Activated CD4-positive, alpha-beta T cell treated with anti-CD3 and anti-CD28 coated beads, Interleukin-2, Interleukin-6, amounts not matched to agents 100 ng/mL and 50 ng/mL, durations not matched to agents 16 hours and 8 hours (primary cell): ENCODE measurements around the gene JPT1.
A peak's percentile ranks its signal among the peaks of the same experiment; 100 is the strongest.
"Not testable (repeated sequence)": the region's sequence is repeated elsewhere in the genome, so short reads cannot be mapped to it uniquely, and the experiment has no call there.

Experiments
- DNase-seq: peaks from one replicate; pipeline ENCODE4 v3.0.0-alpha.2; 2020

Gene JPT1

DNA sequence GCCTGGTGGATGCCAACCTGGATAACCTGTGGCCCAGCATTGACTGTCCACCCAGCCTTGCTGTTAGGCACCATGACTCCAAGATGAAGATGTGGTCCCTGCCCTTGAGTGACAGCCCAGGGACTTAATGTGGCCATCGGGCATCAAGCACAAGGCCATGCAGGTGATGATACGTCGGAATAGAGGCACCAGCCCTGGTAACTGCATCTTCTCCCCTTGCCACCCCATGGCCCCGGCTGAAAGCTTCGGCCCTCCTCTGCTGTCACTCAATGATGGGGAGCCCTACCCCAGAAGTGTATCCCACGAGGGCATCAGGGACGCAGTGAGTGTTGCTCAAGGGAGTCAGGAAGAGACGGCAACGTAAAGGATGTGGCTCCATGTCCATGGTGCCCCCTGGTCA lies 24.7 kb downstream of the JPT1 start:
- no peak for DNase-seq

DNA sequence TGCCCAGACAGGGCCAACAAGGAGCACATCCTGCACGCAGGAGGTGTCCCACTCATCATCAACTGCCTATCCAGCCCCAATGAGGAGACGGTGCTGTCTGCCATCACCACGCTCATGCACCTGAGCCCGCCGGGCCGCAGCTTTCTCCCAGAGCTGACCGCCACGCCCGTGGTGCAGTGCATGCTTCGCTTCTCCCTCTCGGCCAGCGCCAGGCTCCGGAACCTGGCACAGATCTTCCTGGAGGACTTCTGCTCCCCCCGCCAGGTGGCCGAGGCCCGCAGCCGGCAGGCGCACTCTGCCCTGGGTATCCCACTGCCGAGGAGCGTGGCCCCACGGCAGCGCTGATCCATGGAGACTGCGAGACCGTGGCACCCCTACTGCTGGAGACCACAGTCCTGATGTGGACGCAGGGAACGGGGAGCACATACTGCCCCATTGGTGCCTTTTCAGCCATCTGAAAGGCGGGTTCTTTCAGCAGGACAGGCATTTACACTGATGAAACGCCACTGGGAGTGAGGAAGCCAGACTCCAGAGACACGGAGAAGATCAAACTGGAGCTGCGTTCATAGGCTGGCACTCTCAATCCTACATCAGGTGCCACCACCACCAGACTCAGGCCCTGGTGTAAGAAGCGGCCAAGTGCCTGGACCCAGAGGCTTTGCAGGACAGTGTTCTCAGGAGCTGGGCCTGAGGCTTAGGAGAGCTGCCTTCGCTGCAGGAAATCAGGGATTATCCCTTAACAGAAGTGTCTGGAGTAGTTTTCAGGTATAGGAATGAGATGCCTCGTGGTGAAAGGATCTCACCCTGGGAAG lies 25.4 kb downstream of the JPT1 start:
- no peak for DNase-seq

DNA sequence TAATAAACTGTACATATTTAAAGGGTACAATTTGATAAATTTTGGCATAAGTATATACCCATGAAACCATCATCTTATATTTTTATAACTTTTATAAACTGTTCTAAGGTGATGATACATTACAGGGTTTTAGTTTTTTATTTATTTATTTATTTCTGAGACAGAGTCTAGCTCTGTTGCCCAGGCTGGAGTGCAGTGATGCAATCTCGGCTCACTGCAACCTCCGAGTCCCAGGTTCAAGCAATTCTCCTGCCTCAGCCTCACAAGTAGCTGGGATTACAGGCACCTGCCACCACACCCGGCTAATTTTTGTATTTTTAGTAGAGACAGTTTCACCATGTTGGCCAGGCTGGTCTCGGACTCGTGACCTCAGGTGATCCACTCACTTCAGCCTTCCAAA lies 26.4 kb downstream of the JPT1 start:
- DNase-seq = not testable (repeated sequence)

DNA sequence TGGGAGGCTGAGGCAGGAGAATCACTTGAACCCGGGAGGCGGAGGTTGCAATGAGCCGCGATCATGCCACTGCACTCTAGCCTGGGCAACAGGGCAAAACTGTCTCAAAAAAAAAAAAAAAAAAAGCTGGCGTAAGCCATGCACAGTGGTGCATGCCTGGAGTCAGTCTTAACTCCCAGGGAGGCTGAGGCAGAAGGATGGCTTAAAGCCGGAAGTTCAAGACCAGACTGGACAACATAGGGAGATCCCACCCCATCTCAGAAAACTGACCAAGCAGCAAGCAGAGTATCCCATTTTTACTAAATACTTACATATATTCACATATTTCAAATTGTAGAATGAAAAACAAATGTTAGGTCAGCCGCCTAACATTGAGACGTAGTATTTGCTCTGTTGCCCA lies 27.4 kb downstream of the JPT1 start:
- no peak for DNase-seq

DNA sequence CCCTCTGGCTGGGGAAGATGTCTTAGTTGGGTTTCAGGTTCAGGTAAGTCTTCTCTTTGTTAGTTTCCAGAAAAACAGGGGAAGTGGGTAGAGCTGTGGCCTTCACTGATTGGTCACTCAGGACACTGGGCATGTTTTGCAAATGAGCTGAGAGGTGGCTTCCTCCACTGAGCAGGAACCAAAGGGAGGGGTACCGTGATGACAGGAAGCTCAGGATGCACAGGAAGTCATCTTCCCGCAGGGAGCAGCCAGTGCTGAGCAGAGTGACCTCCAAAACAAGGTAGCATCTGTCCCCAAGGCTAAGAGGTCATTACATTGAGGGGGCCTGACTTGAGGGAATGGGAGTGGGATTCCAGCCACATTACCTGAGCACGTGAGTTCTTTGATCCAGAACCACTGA lies 28.3 kb downstream of the JPT1 start:
- peak; percentile 26 for DNase-seq

DNA sequence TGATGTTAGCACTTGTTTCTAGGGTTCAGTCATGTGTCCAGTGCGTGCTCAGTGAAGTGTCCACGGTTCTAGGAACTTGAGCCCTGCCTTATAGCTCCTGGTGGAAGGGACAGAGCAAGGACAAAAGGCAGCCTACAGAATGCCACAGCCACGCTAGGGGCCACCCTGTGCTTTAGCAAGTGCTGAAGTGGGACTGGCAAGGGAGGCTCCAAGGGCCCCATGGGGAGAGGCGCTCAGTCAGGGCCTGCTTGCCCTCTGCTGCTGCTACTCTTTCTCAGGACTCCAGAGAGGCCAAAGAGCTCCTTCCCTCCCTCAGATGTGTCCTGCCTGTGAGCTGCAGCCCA lies 29.5 kb downstream of the JPT1 start:
- DNase-seq = no peak

DNA sequence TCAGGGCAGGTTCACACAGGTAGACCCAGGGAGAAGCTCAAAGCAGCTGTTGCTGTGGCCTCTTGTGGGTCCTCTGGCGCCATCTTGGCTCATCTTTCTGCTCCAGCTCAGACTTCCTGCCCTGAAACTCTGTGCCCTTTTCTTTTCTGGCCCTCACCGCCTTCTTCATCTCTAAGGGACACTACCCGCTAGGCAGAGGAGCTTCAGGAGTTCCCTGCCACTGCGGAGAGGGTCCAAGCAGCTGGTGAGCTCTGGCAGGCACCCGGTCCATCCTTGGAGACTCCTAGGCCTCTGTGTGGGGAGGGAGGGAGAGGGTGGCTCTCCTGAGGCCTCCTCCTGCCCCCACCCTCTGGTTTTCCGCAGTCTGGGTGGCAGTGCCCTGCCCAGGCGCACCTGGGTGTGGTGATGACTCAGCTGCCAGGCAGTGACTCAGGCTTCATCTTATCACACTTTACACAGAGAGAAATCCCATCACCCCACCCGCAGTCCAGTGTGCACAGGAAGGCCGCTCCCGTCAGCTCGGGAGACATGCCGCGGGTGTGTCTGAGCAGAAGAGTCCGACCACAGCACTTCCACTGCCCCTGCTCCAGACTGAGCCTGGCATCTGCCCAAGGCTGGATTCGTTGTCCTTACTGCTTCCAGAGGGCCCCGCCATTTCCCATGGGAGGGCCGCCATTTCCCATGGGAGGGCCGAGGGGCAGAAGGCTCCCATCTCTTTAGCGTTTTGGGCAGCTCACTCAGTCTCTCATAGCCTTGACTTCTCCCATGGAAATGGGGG lies 30.1 kb downstream of the JPT1 start:
- peak; percentile 87 for DNase-seq

DNA sequence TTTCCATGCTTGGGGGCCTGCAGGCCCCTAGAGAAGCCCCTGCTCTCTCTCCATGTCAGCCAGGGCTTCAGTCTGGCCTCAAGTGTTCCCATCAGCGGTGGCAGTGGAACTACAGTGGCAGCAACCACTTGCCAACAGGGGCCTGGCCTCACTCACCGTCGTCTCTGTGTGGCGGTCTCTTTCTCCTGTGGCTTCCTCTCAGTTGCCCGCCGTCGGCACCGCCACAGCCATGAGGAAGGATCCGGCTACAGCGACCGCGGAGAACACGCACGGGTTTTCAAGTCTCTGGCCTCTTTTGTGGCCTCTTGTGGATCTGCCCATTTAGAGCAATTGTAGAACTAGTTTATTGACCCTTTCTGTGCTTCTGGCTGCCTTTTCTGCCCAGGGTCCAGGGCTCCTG lies 36.0 kb downstream of the JPT1 start:
- DNase-seq = no peak

DNA sequence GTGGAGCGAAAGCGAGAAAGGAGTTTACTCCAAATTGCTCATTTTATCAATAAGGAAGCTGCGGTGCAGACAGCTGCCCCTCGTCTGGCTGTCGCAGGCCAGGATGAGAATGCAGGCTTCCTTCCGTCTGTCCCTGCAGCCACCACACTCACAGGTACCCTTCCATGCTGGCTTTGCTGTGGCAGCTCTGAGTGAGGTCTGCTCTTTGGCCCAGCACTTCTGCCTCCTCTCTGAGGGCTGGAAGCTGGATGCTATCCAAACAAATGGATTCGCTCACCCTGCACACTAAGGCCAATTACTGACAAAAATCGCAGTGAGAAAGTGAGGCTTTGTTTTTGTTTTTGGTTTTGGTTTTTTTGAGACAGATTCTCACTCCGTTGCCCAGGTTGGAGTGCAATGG lies 37.6 kb downstream of the JPT1 start:
- DNase-seq = no peak

DNA sequence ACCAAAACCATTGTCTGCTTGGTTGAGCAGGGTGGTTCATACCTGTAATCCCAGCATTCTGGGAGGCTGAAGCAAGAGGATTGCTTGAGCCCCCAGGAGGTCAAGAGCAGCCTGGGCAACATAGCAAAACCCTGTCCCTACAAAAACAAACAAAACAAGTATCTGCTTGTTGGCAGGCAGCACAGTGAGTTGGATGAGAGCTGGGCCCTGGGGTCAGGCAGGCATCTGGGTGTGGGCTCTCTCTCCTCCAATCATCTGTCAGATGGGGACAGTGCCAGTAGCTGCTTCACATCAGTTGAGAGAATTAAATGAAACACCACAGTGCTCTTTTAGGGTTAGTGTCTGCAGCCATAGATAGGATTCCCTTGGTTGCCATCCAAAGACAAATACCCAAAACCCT lies 38.8 kb downstream of the JPT1 start:
- no peak for DNase-seq

DNA sequence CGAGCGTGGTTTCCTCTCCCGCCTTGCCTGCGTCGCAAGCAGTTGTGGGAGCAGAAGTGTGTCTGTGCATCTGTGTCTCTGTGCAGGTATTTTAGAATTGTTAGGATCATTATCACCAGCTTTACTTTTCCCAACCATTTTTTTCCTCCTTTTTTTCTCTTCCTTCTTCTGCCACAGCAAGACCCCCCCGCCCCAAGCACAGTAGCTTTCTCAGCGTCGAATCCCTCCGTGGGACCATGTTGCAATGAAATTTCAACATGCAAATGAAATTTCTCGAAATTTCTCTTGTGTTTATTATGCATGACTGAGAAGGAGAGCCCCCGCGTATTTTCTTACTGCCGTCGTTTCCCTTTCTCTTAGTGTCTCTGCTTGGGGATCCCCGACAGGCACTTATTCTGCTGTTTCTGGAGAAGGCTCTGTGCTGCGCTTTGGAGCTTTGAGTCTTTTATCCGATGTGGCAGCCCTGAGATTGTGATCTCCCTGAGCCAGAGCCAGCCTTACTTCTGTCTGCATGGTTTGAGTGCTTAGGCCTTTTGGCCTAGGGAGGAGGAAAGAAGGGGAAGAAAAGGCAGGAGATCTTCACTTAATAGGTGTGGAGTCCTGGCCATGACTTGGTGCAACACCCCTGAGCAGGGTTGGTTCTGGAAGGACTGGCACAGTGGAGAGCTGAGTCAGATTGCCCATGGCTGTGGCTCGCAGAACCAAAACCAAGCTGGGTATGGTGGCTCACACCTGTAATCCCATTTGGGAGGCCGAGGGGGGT lies 39.6 kb downstream of the JPT1 start:
- DNase-seq = no peak

DNA sequence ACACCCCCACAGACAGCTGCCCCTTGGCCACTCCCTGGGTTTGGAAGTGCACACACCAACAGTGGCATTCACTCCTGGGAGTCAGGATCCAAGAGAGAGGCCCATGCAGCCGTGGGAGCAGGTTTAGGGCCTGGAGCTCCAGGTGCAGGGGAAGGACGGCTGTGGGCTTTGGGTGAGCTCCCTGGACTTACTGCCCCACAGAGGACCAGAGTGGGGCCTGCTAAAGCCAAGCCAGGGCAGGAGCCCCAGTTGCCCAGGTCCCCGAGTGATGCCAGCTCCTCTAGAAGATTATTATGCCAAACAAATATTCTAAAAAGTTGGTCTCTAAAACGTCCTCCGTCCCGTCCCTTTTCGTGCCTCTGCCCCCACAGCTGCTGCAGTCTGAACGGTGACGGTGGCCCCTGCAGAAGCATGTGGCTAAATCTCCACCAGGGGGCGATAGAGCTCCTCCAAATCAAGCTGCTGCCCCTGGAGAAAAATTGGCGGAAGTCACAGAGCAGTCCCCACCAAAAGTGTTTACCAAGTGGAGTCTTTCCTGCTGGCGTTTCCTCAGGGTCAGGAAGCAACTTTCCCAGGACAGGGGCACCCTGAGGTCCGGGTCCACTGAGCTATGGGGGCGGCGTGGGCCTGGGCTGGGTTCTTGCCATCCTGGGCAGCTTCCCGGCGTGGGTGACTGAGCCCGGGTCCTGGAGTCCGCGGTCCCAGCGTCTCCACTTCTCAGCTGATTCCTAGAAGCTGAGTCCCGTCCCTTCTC lies 40.3 kb downstream of the JPT1 start:
- DNase-seq = peak; percentile 95

DNA sequence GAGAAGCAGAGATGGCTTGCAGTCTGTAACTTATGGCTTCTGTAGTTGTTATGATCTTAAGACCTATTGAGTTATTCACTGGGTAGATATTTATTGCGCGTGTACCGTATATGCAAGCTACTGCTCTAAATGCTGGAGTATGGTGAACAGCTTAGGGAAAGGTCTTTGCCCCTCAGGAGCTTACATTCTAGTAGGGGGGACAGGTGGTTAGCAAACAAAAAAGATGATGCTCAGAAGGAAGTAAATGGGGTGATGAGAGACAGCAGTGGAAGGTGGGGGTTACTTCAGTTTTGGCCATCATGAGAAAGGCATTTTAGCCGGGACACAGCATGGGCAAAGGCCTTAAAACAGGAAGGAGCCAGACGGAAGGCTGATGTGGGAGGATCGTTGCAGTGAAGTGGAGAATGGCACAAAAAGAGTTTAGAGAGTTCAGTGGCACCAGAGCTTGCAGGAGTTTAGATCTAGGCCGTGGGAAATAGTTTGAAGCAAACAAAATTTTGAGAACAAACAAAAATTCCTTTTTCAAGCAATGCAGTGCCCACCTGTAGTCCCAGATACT lies 42.5 kb downstream of the JPT1 start:
- no peak for DNase-seq

DNA sequence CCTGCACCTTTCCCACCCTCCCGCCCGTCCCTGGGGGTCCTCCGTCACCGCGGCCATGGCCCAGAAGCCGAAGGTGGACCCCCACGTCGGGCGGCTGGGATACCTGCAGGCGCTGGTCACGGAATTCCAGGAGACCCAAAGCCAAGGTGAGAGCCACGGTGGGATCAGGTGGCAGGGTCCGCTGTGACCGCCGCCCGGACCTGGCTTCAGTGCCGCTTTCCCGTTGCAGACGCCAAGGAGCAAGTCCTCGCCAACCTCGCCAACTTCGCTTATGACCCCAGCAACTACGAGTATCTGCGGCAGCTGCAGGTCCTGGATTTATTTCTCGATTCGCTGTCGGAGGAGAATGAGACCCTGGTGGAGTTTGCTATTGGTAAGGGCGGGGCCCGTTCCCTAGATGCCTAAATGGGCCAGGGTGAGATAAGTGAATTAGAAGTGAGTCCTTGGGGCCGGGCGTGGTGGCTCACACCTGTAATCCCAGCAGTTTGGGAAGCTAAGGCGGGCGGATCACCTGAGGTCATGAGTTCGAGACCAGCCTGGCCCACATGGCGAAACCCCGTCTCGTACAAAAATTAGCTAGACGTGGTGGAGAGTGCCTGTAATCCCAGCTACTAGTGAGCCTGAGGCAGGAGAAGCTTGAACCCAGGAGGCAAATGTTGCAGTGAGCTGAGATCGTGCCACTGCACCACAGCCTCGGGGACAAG lies 43.9 kb downstream of the JPT1 start:
- DNase-seq = peak; percentile 20

DNA sequence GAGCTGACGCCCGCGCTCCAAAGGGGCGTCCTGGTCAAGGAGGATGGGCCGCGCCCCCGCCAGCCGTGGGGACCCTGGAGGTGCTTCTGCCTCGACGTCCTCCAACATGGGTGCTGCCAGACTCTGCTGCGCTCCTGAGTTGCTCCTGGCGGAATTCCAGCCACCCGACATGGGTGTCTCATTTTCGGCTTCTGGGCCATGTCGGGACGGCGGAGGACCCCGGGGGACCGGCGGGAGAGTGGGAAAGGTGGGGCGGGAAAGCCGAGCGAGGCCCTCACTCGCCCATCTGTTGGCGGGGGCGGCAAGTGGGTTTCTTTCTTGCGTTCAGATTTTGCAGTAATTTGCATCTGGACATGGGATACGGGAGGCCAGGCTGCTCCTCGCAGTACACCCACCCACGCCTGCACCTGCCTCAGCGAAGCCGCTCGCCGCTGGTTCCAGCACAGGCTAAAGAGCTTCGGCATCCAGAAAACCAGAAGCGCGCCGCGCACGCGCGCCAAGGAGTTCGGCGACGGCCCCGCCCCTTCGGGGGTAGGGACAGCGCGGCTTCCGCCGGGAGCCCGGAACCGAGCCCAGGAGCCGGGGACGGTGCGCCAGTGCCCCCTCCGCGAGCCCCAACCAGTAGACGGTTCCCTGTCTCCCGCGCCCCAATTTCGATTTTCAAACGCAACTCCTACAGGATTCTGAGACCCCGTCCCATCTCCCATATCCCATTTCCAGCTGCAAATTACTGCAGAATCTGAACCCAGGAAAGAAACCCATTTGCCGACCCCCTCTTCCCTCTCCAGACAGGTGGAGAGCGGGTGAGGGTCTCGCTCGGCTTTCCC lies 44.7 kb downstream of the JPT1 start, which contains the start of gene ARMC7:
TSS of gene ARMC7 (plus strand) at position 563 of the 827 bp plus-strand sequence. CDS start 320 bp downstream, outside the sequence.
- peak; percentile 95 for DNase-seq

DNA sequence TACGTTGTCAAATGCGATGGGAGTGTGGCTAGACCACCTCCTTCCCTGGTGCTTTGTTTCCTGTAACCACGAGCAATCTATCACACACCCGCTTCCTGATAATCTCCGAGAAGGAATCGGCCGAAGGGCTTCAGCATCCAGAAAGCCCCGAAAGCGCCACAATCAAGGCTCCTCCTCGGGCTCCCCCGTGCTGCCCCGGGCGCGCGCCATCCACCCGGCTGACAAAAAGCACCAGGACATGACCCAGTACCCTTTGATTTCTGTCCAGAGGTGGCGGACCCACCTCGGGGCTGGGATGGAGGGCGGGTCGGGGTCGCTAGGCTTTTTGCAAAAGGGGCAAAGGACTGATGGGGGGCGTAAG lies 45.3 kb downstream of the JPT1 start:
- no peak for DNase-seq

DNA sequence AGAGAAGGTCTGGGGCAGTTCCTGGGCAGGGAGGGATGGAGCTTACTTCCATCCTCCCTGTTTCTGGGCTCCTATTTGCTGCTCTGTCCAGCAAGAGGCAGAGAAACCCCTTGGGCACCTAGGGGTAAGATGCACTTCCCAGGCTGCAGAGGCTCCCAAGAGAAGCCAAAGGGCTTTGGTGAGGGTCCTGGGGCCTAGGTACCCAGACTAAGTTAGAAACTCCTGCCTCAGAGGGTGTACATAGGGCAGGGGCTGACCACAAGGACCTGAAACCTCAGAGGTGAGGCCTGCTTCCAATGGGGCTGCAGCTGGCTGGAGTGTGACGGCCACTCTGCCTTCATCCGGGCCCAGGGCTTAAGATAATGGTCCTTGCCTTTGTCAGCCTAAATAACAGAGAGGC lies 46.1 kb downstream of the JPT1 start:
- no peak for DNase-seq

DNA sequence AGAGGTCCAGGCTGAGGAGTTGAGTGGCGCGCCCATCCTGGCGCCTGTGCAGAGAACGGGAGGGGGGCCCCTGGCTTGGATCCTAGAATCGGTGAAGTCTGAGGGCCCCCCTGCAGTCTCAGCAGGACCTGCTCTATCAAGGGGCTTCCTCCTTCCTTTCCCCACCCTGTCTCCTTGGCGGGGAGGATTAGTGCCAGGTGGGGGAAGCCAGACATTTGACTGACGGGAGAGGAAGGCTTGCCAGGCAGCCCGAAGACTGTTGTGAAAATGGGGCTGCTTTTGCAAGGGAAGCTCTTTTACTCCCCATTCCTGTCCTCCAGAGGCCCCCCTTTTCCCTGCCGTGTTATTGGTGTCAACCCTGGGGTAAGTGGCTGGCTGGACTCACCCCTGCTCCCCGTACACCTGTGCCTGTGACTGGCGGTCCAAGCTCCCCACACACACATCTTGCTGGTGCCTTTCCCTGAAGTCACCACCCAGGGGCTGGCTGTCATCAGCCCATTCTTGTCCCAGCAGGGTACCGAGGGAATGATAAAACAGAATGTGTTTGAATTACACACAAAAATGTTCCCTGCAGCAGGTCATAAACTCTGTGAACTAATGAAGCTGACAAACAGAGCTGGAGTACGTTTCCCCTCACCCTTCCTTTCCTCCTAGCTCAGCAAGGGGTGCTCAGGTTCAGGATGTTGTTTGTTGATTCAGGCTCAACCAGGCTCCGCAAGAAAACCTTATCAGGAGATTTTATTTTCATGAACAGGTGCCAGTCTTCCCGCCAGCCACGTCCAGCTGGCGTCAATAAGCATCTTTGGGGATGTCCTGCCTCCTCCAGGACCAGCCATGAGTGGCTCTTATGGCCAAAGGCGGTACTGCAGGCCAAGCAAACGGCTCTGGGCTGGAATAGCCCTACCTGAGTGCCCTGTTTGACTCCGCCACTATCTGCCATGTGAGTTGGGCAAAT lies 48.9 kb downstream of the JPT1 start:
- DNase-seq = peak; percentile 42
